ENCODE measurements around the gene FLRT1. TPM values are rescaled to one million over a fixed set of nuclear protein-coding genes. Genes with fewer than 3 reads are reported as not detected.

FLRT1 gene
- polyA plus RNA-seq, 1 donor from 2014 or later = 2.6 TPM

- no peaks in the 10 kb centered on the region for H4K20me1 ChIP-seq (ENCODE audit: insufficient read depth)
- H3K27ac ChIP-seq (ENCODE audit: low read length) = no peak overlapping the region
- H3K79me2 ChIP-seq (replicated peaks; ENCODE audit: insufficient read depth, low read length) = no peaks in the 10 kb centered on the region
- TF ChIP-seq RAD21 (conservative IDR thresholded peaks at IDR 0.05) = no peak
- TF ChIP-seq REST (IDR thresholded peaks at IDR 0.05; ENCODE audit: borderline replicate concordance) = no peak
- TF ChIP-seq EZH2 (IDR thresholded peaks at IDR 0.05; ENCODE audit: borderline replicate concordance, insufficient read depth, low read length, poor library complexity, severe bottlenecking) = no peak
- no peak for TF ChIP-seq SMC3 (conservative IDR thresholded peaks at IDR 0.05; ENCODE audit: poor library complexity)
- no peak for TF ChIP-seq TAF1 (IDR thresholded peaks at IDR 0.05; ENCODE audit: low read depth)
- TF ChIP-seq POLR2AphosphoS5 (IDR thresholded peaks at IDR 0.05) = no peak
- no peak for TF ChIP-seq CTCF (IDR thresholded peaks at IDR 0.05; ENCODE audit: poor library complexity, severe bottlenecking)
- no peak for TF ChIP-seq MXI1 (conservative IDR thresholded peaks at IDR 0.05; ENCODE audit: poor library complexity, severe bottlenecking)
- TF ChIP-seq EP300 (conservative IDR thresholded peaks at IDR 0.05; ENCODE audit: poor library complexity, severe bottlenecking) = no peak
- no peaks in the 10 kb centered on the region for H3K9me3 ChIP-seq (ENCODE audit: low read length)
- H3K4me3 ChIP-seq (ENCODE audit: low read length) = no peak overlapping the region
- no peaks in the 10 kb centered on the region for H3K27me3 ChIP-seq (ENCODE audit: insufficient read depth, low read depth, low read length)
- H3K9me2 ChIP-seq (ENCODE audit: insufficient read depth, low read length) = no peaks in the 10 kb centered on the region
- H3K9ac ChIP-seq (ENCODE audit: low read length) = no peak overlapping the region
- H3K36me3 ChIP-seq (ENCODE audit: insufficient read depth, low read length) = no peaks in the 10 kb centered on the region
- H2AFZ ChIP-seq (ENCODE audit: low read depth, low read length) = no peak overlapping the region
- H3F3A ChIP-seq (ENCODE audit: insufficient read depth, low read length, poor library complexity, severe bottlenecking) = no peaks in the 10 kb centered on the region
- H3K4me2 ChIP-seq (ENCODE audit: low read length) = no peak overlapping the region
Measured at GRCh38 chr11:64032050-64032449, 3.7 kb upstream of the FLRT1 start.

GRCh38 chr11:64034411-64034811, 1.3 kb upstream of the FLRT1 start:
- Histone ChIP-seq H3K36me3 (ENCODE audit: insufficient read depth, low read length) (no peaks in the 10 kb centered on the region), H3K9me3 (ENCODE audit: low read length) (no peaks in the 10 kb centered on the region), H2AFZ (ENCODE audit: low read depth, low read length) (no peak overlapping the region), H3K9me2 (ENCODE audit: insufficient read depth, low read length) (no peaks in the 10 kb centered on the region), H3K9ac (ENCODE audit: low read length) (peak overlapping the region; percentile 12), H3K4me3 (ENCODE audit: low read length) (peak overlapping the region; percentile 68), H3K79me2 (replicated peaks; ENCODE audit: insufficient read depth, low read length) (no peaks in the 10 kb centered on the region), H3F3A (ENCODE audit: insufficient read depth, low read length, poor library complexity, severe bottlenecking) (no peaks in the 10 kb centered on the region), H4K20me1 (ENCODE audit: insufficient read depth) (no peaks in the 10 kb centered on the region), H3K4me2 (ENCODE audit: low read length) (no peak overlapping the region), H3K27ac (ENCODE audit: low read length) (no peak overlapping the region), H3K27me3 (ENCODE audit: insufficient read depth, low read depth, low read length) (no peaks in the 10 kb centered on the region)
- no peak for TF ChIP-seq RAD21 (conservative IDR thresholded peaks at IDR 0.05)
- no peak for TF ChIP-seq EP300 (conservative IDR thresholded peaks at IDR 0.05; ENCODE audit: poor library complexity, severe bottlenecking)
- TF ChIP-seq POLR2AphosphoS5 (IDR thresholded peaks at IDR 0.05) = no peak
- no peak for TF ChIP-seq CTCF (IDR thresholded peaks at IDR 0.05; ENCODE audit: poor library complexity, severe bottlenecking)
- TF ChIP-seq SMC3 (conservative IDR thresholded peaks at IDR 0.05; ENCODE audit: poor library complexity) = no peak
- no peak for TF ChIP-seq REST (IDR thresholded peaks at IDR 0.05; ENCODE audit: borderline replicate concordance)
- TF ChIP-seq MXI1 (conservative IDR thresholded peaks at IDR 0.05; ENCODE audit: poor library complexity, severe bottlenecking) = no peak
- no peak for TF ChIP-seq TAF1 (IDR thresholded peaks at IDR 0.05; ENCODE audit: low read depth)
- TF ChIP-seq EZH2 (IDR thresholded peaks at IDR 0.05; ENCODE audit: borderline replicate concordance, insufficient read depth, low read length, poor library complexity, severe bottlenecking) = no peak

Measured in neural cell (in vitro differentiated cells).